SK-N-SH (cell line): ENCODE data around the gene PHACTR3. TPM values are rescaled to one million over a fixed set of nuclear protein-coding genes. Genes with fewer than 3 reads are reported as not detected.

Experiments
- CTCF ChIA-PET: fragments of 300-600, 350-600 bp; formaldehyde crosslinking; extraction: SDS; loops from one replicate; lab custom pipeline; 2021; lab: Yijun Ruan, JAX
- POLR2A ChIA-PET: fragments of 350-600 bp; sonication (Branson Sonifier 250); formaldehyde crosslinking; extraction: SDS; loops from one replicate; lab custom pipeline; 2020; ENCODE audit warnings: antibody characterized with exemption, inconsistent platforms; lab: Yijun Ruan, JAX
- DNase-seq: peaks from one replicate; pipeline ENCODE4 v3.0.0; 2012
- H2AFZ ChIP-seq: fragments of 200-600 bp; sonication (generic); 2 replicates; pipeline ENCODE4 v1.8.1; 2016; ENCODE audit warnings: antibody characterized with exemption, mild to moderate bottlenecking, low read depth
- H3F3A ChIP-seq: fragments of 200-600 bp; sonication (generic); replicated peaks from 2 replicates; pipeline ENCODE3; 2016; ENCODE audit warnings: antibody characterized with exemption, mild to moderate bottlenecking; ENCODE audit not compliant: insufficient read depth
- H3K27ac ChIP-seq, 2 experiments: fragments of 200-500 bp in 1 of 2; fragments of 200-600 bp in 1 of 2; sonication (Bioruptor generic) in 1 of 2; sonication (generic), shearing (Covaris generic) in 1 of 2; 2 replicates each; pipeline versions ENCODE4 v1.5.1 to v1.6.1; 2014 to 2016; ENCODE audit warnings: low read depth in 2 of 2, inconsistent platforms in 1 of 2, low read length in 1 of 2, mild to moderate bottlenecking in 1 of 2, mixed read lengths in 1 of 2
- H3K27me3 ChIP-seq: fragments of 200-600 bp; sonication (generic), shearing (Covaris generic); 2 replicates; pipeline ENCODE4 v1.6.1; 2016; ENCODE audit warnings: mixed run types; ENCODE audit not compliant: insufficient read depth
- H3K36me3 ChIP-seq, 2 experiments: fragments of 200-500 bp in 1 of 2; fragments of 200-600 bp in 1 of 2; sonication (Bioruptor generic) in 1 of 2; sonication (generic) in 1 of 2; replicated peaks in 1 of 2; 2 replicates each; pipeline versions ENCODE3 to v1.5.1; 2014 to 2016; ENCODE audit warnings: low read length in 1 of 2, mild to moderate bottlenecking in 1 of 2; ENCODE audit not compliant: insufficient read depth in 2 of 2, control insufficient read depth in 1 of 2
- H3K4me1 ChIP-seq, 2 experiments: fragments of 200-500 bp in 1 of 2; fragments of 200-600 bp in 1 of 2; sonication (Bioruptor generic) in 1 of 2; sonication (generic), shearing (Covaris generic) in 1 of 2; 2 replicates each; pipeline versions ENCODE4 v1.5.1 to v1.6.1; 2014 to 2016; ENCODE audit warnings: low read depth in 1 of 2, low read length in 1 of 2, mixed run types in 1 of 2; ENCODE audit not compliant: insufficient read depth in 2 of 2, control insufficient read depth in 1 of 2
- H3K4me2 ChIP-seq: fragments of 200-600 bp; sonication (generic), shearing (Covaris generic); 2 replicates; pipeline ENCODE4 v1.6.1; 2017; ENCODE audit warnings: mixed run types
- H3K4me3 ChIP-seq, 2 experiments: fragments of 200-500 bp in 1 of 2; fragments of 200-600 bp in 1 of 2; sonication (Bioruptor generic) in 1 of 2; sonication (generic), shearing (Covaris generic) in 1 of 2; 2 replicates each; pipeline versions ENCODE4 v1.5.1 to v1.8.1; 2014 to 2016; ENCODE audit warnings: low read depth in 2 of 2, inconsistent platforms in 1 of 2, low read length in 1 of 2, mild to moderate bottlenecking in 1 of 2, mixed read lengths in 1 of 2, moderate library complexity in 1 of 2
- H3K79me2 ChIP-seq: fragments of 200-600 bp; sonication (generic); 2 replicates; pipeline ENCODE4 v1.8.1; 2017; ENCODE audit warnings: mild to moderate bottlenecking; ENCODE audit not compliant: insufficient read depth
- H3K9ac ChIP-seq: fragments of 200-600 bp; sonication (generic); 2 replicates; pipeline ENCODE4 v1.6.1; 2017; ENCODE audit warnings: mixed run types
- H3K9me2 ChIP-seq: fragments of 200-600 bp; sonication (generic); 2 replicates; pipeline ENCODE4 v1.6.1; 2017; ENCODE audit warnings: mixed run types
- H3K9me3 ChIP-seq: fragments of 200-600 bp; sonication (generic); 2 replicates; pipeline ENCODE4 v1.6.1; 2017; ENCODE audit warnings: mixed run types, mild to moderate bottlenecking, moderate library complexity
- H4K20me1 ChIP-seq: fragments of 200-600 bp; sonication (generic); 2 replicates; pipeline ENCODE4 v1.6.1; 2017; ENCODE audit warnings: mild to moderate bottlenecking, mixed run types; ENCODE audit not compliant: insufficient read depth
- EP300 ChIP-seq, 2 experiments: IDR thresholded peaks; 2 replicates each; pipeline versions ENCODE4 v1.4.0 to v1.6.1; 2012; ENCODE audit warnings: borderline replicate concordance in 1 of 2, low read depth in 1 of 2, low read length in 1 of 2
- EZH2phosphoT487 ChIP-seq: fragments of 200-600 bp; sonication (generic); IDR thresholded peaks from 2 replicates; pipeline ENCODE4 v1.6.1; 2017; ENCODE audit warnings: low read depth, mixed run types, mild to moderate bottlenecking, antibody characterized with exemption, moderate library complexity, borderline replicate concordance
- FOXM1 ChIP-seq: IDR thresholded peaks from 2 replicates; pipeline ENCODE4 v1.4.0; 2012; ENCODE audit warnings: low read depth, mild to moderate bottlenecking
- IRF3 ChIP-seq: fragments of 150-350 bp; IDR thresholded peaks from 2 replicates; pipeline ENCODE4 v1.6.1; 2016; ENCODE audit warnings: mild to moderate bottlenecking, low read depth, low read length
- JUND ChIP-seq: IDR thresholded peaks from 2 replicates; pipeline ENCODE4 v1.4.0; 2012
- MEF2A ChIP-seq: IDR thresholded peaks from 2 replicates; pipeline ENCODE4 v1.4.0; 2012; ENCODE audit warnings: low read depth, borderline replicate concordance
- MXI1 ChIP-seq: IDR thresholded peaks from 2 replicates; pipeline ENCODE4 v1.6.1; 2012; ENCODE audit warnings: mild to moderate bottlenecking, low read depth, low read length, improper control_type of control experiment
- NFIC ChIP-seq: IDR thresholded peaks from 2 replicates; pipeline ENCODE4 v1.4.0; 2012; ENCODE audit warnings: borderline replicate concordance
- PBX3 ChIP-seq: IDR thresholded peaks from 2 replicates; pipeline ENCODE4; 2012
- REST ChIP-seq: IDR thresholded peaks from 2 replicates; pipeline ENCODE4 v1.6.1; 2012; ENCODE audit warnings: mild to moderate bottlenecking, low read depth, low read length, moderate library complexity
- RFX5 ChIP-seq: IDR thresholded peaks from 2 replicates; pipeline ENCODE4 v1.6.1; 2012; ENCODE audit warnings: mild to moderate bottlenecking, improper control_type of control experiment, low read length
- SIN3A ChIP-seq: IDR thresholded peaks from 2 replicates; pipeline ENCODE4 v1.6.1; 2012; ENCODE audit warnings: low read depth, mild to moderate bottlenecking, low read length, moderate library complexity, borderline replicate concordance
- TCF12 ChIP-seq: IDR thresholded peaks from 2 replicates; pipeline ENCODE4 v1.4.0; 2012
- USF1 ChIP-seq: IDR thresholded peaks from 2 replicates; pipeline ENCODE4 v1.4.0; 2012; ENCODE audit warnings: low read depth, borderline replicate concordance
- WGBS: methylation state at CpG from one replicate; pipeline ENCODE4 v1.1.6; 2017; ENCODE audit warnings: low lambda C conversion rate; 5-methylcytosine and 5-hydroxymethylcytosine counted together
- polyA plus RNA-seq, 3 experiments: library from polyadenylated mRNA; depleted of rRNA; stranded (reverse); fragments of >200 nt; gene quantifications; 2 replicates each; pipeline ENCODE4 v1.2.3, GENCODE V29; 2012

PHACTR3 gene
- polyA plus RNA-seq, 1 of the 3 experiments (the other 2 are of a cell fraction) = 0.10 TPM

- TF ChIP-seq EZH2phosphoT487 = no peak
- TF ChIP-seq SIN3A = no peak
- TF ChIP-seq EP300 (IDR thresholded peaks at IDR 0.05; ENCODE audit: borderline replicate concordance in 1 of 2, low read depth in 1 of 2, low read length in 1 of 2) = no peak
- TF ChIP-seq USF1 = no peak
- no peak for TF ChIP-seq JUND
- TF ChIP-seq IRF3 = no peak
- TF ChIP-seq NFIC = no peak
- no peak for TF ChIP-seq MXI1
- no peak for TF ChIP-seq MEF2A
- no peak for TF ChIP-seq FOXM1
- TF ChIP-seq RFX5 = no peak
- no peak for TF ChIP-seq PBX3
- TF ChIP-seq TCF12 = no peak
- TF ChIP-seq REST = no peak
- no peak overlapping the region for H2AFZ ChIP-seq
- H4K20me1 ChIP-seq = no peaks in the 10 kb centered on the region
- no peaks in the 10 kb centered on the region for H3K27me3 ChIP-seq
- H3K36me3 ChIP-seq = no peaks in the 10 kb centered on the region
- ChIA-PET POLR2A (no interaction called here), CTCF (interaction anchor here (0.6 kb wide), 1 partner anchor 11 kb away, joined by 3 read pairs; no protein-coding TSS in a partner anchor)
- H3K4me2 ChIP-seq = no peak overlapping the region
- no peaks in the 10 kb centered on the region for H3K9me2 ChIP-seq
- H3F3A ChIP-seq = no peaks in the 10 kb centered on the region
- H3K4me1 ChIP-seq = peaks cover 0 to 7% of the 10 kb centered on the region in 2 experiments; a peak in 1 of 4 replicates
- H3K9me3 ChIP-seq = no peaks in the 10 kb centered on the region
- 53% methylated on average over 9 of the region's 9 CpGs for WGBS
- DNase-seq = no peak
- H3K27ac ChIP-seq = no peak overlapping the region
- no peak overlapping the region for H3K9ac ChIP-seq
- H3K4me3 ChIP-seq = no peak overlapping the region
- no peaks in the 10 kb centered on the region for H3K79me2 ChIP-seq
Observed at GRCh38 chr20:59670786-59671492, 66.6 kb downstream of the PHACTR3 start.
